ENCODE data around the gene FBXO9. TPM values are rescaled to one million over a fixed set of nuclear protein-coding genes. Genes with fewer than 3 reads are reported as not detected.

Gene FBXO9
- total RNA-seq, 1 experiment from 2014 or later = 111 TPM

GRCh38 chr6:53115741-53116140, 50.5 kb downstream of the FBXO9 start:
- Histone ChIP-seq H3K4me3 (ENCODE audit: low read depth, low read length) (no peak overlapping the region), H3K27me3 (replicated peaks; ENCODE audit: control insufficient read depth, insufficient read depth, low read length) (no peaks in the 10 kb centered on the region), H3K9me3 (peaks cover 9% of the 10 kb centered on the region; the same call in 1 of the 2 replicates), H3K36me3 (ENCODE audit: control insufficient read depth, insufficient read depth, low read length) (no peaks in the 10 kb centered on the region), H3K4me1 (peaks cover 43% of the 10 kb centered on the region)
- DNase-seq = no peak
- H3K27me3 Mint-ChIP-seq (ENCODE audit: insufficient read depth, unreplicated experiment) = no peaks in the 10 kb centered on the region
- intact Hi-C loops (cut with micrococcal nuclease; ENCODE audit: unreplicated experiment) = no loop called here
- no peak overlapping the region for H3K27ac Mint-ChIP-seq (ENCODE audit: unreplicated experiment)
- peaks cover 14% of the 10 kb centered on the region for H3K9me3 Mint-ChIP-seq (ENCODE audit: unreplicated experiment)
- ChIA-PET CTCF (no interaction called here), POLR2A (no interaction called here)
- BruUV-seq (replicated peaks) = no TSS peak
- H3K36me3 Mint-ChIP-seq (ENCODE audit: insufficient read depth, unreplicated experiment) = no peaks in the 10 kb centered on the region
- no peak for TF ChIP-seq CTCF (IDR thresholded peaks at IDR 0.05; ENCODE audit: insufficient read depth in 1 of 2, low read depth in 1 of 2, low read length in 1 of 2, severe bottlenecking in 1 of 2, unreplicated experiment in 1 of 2)
- H3K4me3 Mint-ChIP-seq (ENCODE audit: unreplicated experiment) = no peak overlapping the region
- peaks cover 42% of the 10 kb centered on the region for H3K4me1 Mint-ChIP-seq (ENCODE audit: low read depth, unreplicated experiment)

- no peak overlapping the region for H3K27ac Mint-ChIP-seq (ENCODE audit: unreplicated experiment)
- CTCF ChIA-PET = no interaction called here
- TF ChIP-seq CTCF (IDR thresholded peaks at IDR 0.05; ENCODE audit: insufficient read depth in 1 of 2, low read depth in 1 of 2, low read length in 1 of 2, severe bottlenecking in 1 of 2, unreplicated experiment in 1 of 2) = no peak
- DNase-seq = no peak
- H3K9me3 Mint-ChIP-seq (ENCODE audit: unreplicated experiment) = peaks cover 14% of the 10 kb centered on the region
- H3K4me1 ChIP-seq = peaks cover 10% of the 10 kb centered on the region
- no peaks in the 10 kb centered on the region for H3K36me3 ChIP-seq (ENCODE audit: control insufficient read depth, insufficient read depth, low read length)
- POLR2A ChIA-PET = no interaction called here
- H3K4me3 Mint-ChIP-seq (ENCODE audit: unreplicated experiment) = no peak overlapping the region
- intact Hi-C loops (cut with micrococcal nuclease; ENCODE audit: unreplicated experiment) = no loop called here
- no peaks in the 10 kb centered on the region for H3K27me3 Mint-ChIP-seq (ENCODE audit: insufficient read depth, unreplicated experiment)
- H3K36me3 Mint-ChIP-seq (ENCODE audit: insufficient read depth, unreplicated experiment) = no peaks in the 10 kb centered on the region
- H3K4me3 ChIP-seq (ENCODE audit: low read depth, low read length) = no peak overlapping the region
- peaks cover 13% of the 10 kb centered on the region for H3K4me1 Mint-ChIP-seq (ENCODE audit: low read depth, unreplicated experiment)
- no TSS peak for BruUV-seq (replicated peaks)
- no peaks in the 10 kb centered on the region for H3K27me3 ChIP-seq (replicated peaks; ENCODE audit: control insufficient read depth, insufficient read depth, low read length)
- H3K9me3 ChIP-seq = peaks cover 9% of the 10 kb centered on the region; the same call in 1 of the 2 replicates
Measured at GRCh38 chr6:53119349-53119748, 54.1 kb downstream of the FBXO9 start.

- no peaks in the 10 kb centered on the region for H3K27me3 Mint-ChIP-seq (ENCODE audit: insufficient read depth, unreplicated experiment)
- ChIA-PET CTCF (no interaction called here), POLR2A (no interaction called here)
- peaks cover 13% of the 10 kb centered on the region for H3K4me1 Mint-ChIP-seq (ENCODE audit: low read depth, unreplicated experiment)
- no peak overlapping the region for H3K27ac Mint-ChIP-seq (ENCODE audit: unreplicated experiment)
- H3K4me1 ChIP-seq = peaks cover 6% of the 10 kb centered on the region
- intact Hi-C loops (cut with micrococcal nuclease; ENCODE audit: unreplicated experiment) = no loop called here
- H3K4me3 ChIP-seq (ENCODE audit: low read depth, low read length) = no peak overlapping the region
- H3K9me3 Mint-ChIP-seq (ENCODE audit: unreplicated experiment) = peaks cover 11% of the 10 kb centered on the region
- DNase-seq = no peak
- no peak overlapping the region for H3K4me3 Mint-ChIP-seq (ENCODE audit: unreplicated experiment)
- H3K27me3 ChIP-seq (replicated peaks; ENCODE audit: control insufficient read depth, insufficient read depth, low read length) = no peaks in the 10 kb centered on the region
- H3K9me3 ChIP-seq = peaks cover 9% of the 10 kb centered on the region; the same call in 1 of the 2 replicates
- TF ChIP-seq CTCF (IDR thresholded peaks at IDR 0.05; ENCODE audit: insufficient read depth in 1 of 2, low read depth in 1 of 2, low read length in 1 of 2, severe bottlenecking in 1 of 2, unreplicated experiment in 1 of 2) = no peak
- BruUV-seq (replicated peaks) = no TSS peak
- no peaks in the 10 kb centered on the region for H3K36me3 Mint-ChIP-seq (ENCODE audit: insufficient read depth, unreplicated experiment)
- H3K36me3 ChIP-seq (ENCODE audit: control insufficient read depth, insufficient read depth, low read length) = no peaks in the 10 kb centered on the region
Measured at GRCh38 chr6:53119772-53120409, 54.7 kb downstream of the FBXO9 start.
